ENCODE results near the gene ANKRD13A. TPM values are rescaled to one million over a fixed set of nuclear protein-coding genes. Genes with fewer than 3 reads are reported as not detected.
"Not testable (repeated sequence)": the region's sequence is repeated elsewhere in the genome, so short reads cannot be mapped to it uniquely, and the experiment has no call there.

The ANKRD13A gene
- total and polyA plus RNA-seq, 7 donors, result 21.6 to 85.3 (median 72.4) TPM

DNA sequence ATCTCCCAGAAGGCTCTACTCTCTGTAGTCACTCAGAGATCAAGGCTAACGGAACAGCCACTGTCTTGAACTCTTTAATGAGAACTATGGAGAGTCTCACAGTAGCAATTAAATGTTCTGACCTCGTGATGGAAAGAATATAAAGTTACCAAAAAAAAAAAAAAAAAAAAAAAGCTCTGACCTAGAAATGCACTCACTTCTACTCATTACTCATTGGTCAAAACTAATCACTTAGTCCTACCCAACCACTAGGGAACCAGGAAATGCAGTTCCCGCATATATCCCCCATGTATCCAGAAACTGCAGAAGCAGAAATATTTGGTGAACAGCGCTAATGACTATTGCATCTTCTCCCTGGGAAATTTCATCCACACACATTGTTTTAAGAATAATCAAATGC is 78.6 kb downstream of the ANKRD13A start:
- no peaks in the 10 kb centered on the region for H3K27me3 ChIP-seq
- peaks cover 0 to 9% (median 0%) of the 10 kb centered on the region in 4 donors for H3K4me1 ChIP-seq
- no peak overlapping the region for H3K4me3 ChIP-seq
- no peaks in the 10 kb centered on the region for H3K9me3 ChIP-seq
- DNase-seq, result no peak
- intact Hi-C loops (cut with DNase I), result no loop called here
- no peaks in the 10 kb centered on the region for H3K36me3 ChIP-seq
- 81 to 87% methylated on average over 4 of the region's 4 CpGs for WGBS, 2 donors
- H3K27ac ChIP-seq, result no peak overlapping the region
- TF ChIP-seq POLR2AphosphoS5 (IDR thresholded peaks at IDR 0.05), result no peak
- TF ChIP-seq, protein P1, sequence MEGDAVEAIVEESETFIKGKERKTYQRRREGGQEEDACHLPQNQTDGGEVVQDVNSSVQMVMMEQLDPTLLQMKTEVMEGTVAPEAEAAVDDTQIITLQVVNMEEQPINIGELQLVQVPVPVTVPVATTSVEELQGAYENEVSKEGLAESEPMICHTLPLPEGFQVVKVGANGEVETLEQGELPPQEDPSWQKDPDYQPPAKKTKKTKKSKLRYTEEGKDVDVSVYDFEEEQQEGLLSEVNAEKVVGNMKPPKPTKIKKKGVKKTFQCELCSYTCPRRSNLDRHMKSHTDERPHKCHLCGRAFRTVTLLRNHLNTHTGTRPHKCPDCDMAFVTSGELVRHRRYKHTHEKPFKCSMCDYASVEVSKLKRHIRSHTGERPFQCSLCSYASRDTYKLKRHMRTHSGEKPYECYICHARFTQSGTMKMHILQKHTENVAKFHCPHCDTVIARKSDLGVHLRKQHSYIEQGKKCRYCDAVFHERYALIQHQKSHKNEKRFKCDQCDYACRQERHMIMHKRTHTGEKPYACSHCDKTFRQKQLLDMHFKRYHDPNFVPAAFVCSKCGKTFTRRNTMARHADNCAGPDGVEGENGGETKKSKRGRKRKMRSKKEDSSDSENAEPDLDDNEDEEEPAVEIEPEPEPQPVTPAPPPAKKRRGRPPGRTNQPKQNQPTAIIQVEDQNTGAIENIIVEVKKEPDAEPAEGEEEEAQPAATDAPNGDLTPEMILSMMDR (IDR thresholded peaks at IDR 0.05), result no peak
- TF ChIP-seq POLR2A (IDR thresholded peaks at IDR 0.05), result no peak
- no peak for TF ChIP-seq EP300 (IDR thresholded peaks at IDR 0.05)

GRCh38 chr12:110079477-110080400 is 80.5 kb downstream of the ANKRD13A start:
- TF ChIP-seq, protein P1 (IDR thresholded peaks at IDR 0.05), result no peak
- no peak for TF ChIP-seq POLR2A (IDR thresholded peaks at IDR 0.05)
- no peak for TF ChIP-seq POLR2AphosphoS5 (IDR thresholded peaks at IDR 0.05)
- TF ChIP-seq EP300 (IDR thresholded peaks at IDR 0.05), result no peak
- H3K27me3 ChIP-seq, result no peaks in the 10 kb centered on the region
- intact Hi-C loops (cut with DNase I), result no loop called here
- H3K4me3 ChIP-seq, result no peak overlapping the region
- peak; percentile 72 for DNase-seq
- peak overlapping the region in 2 of 4 donors; percentile 20 to 45 for H3K27ac ChIP-seq
- no peaks in the 10 kb centered on the region for H3K9me3 ChIP-seq
- H3K36me3 ChIP-seq, result no peaks in the 10 kb centered on the region
- 68 to 83% methylated on average over 24 of the region's 24 CpGs for WGBS, 2 donors
- H3K4me1 ChIP-seq, result no peaks in the 10 kb centered on the region

- DNase-seq, result no peak
- no peak overlapping the region for H3K4me3 ChIP-seq
- H3K36me3 ChIP-seq, result no peaks in the 10 kb centered on the region
- intact Hi-C loops (cut with DNase I), result no loop called here
- no peak for TF ChIP-seq POLR2A (IDR thresholded peaks at IDR 0.05)
- TF ChIP-seq, protein P1 (IDR thresholded peaks at IDR 0.05), result no peak
- TF ChIP-seq POLR2AphosphoS5 (IDR thresholded peaks at IDR 0.05), result no peak
- no peak for TF ChIP-seq EP300 (IDR thresholded peaks at IDR 0.05)
- H3K4me1 ChIP-seq, result no peaks in the 10 kb centered on the region
- no peaks in the 10 kb centered on the region for H3K9me3 ChIP-seq
- no peaks in the 10 kb centered on the region for H3K27me3 ChIP-seq
- 41 to 72% methylated on average over 7 of the region's 7 CpGs for WGBS, 2 donors
- H3K27ac ChIP-seq, result no peak overlapping the region
Observed at GRCh38 chr12:110080410-110080809, 81.2 kb downstream of the ANKRD13A start.

- TF ChIP-seq, protein P1 (IDR thresholded peaks at IDR 0.05), result no peak
- TF ChIP-seq POLR2A (IDR thresholded peaks at IDR 0.05), result no peak
- no peak for TF ChIP-seq EP300 (IDR thresholded peaks at IDR 0.05)
- no peak for TF ChIP-seq POLR2AphosphoS5 (IDR thresholded peaks at IDR 0.05)
- intact Hi-C loops (cut with DNase I), result no loop called here
Observed at GRCh38 chr12:110084314-110085015, 85.2 kb downstream of the ANKRD13A start.

DNA sequence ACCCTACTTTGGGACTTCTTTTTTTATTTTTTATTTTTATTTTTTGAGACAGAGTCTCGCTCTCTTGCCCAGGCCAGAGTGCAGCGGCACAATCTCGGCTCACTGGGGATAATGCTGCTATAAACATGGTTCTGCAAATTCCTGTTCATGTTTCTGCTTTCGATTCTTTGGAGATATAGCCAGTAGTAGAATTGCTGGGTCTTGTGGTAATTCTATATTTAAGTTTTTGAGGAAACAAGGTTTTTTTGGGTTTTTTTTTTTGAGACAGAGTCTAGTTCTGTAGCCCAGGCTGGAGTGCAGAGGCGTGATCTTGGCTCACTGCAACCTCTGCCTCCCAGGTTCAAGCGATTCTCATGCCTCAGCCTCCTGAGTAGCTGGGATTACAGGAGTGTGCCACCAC is 89.0 kb downstream of the ANKRD13A start:
- H3K9me3 ChIP-seq; H3K27me3 ChIP-seq; H3K4me3 ChIP-seq; H3K27ac ChIP-seq; DNase-seq; H3K4me1 ChIP-seq; H3K36me3 ChIP-seq; intact Hi-C loops (cut with DNase I): not testable (repeated sequence)
- 61 to 86% methylated on average over 6 of the region's 6 CpGs for WGBS, 2 donors

More at GRCh38 chr12:110084314-110085015, 85.2 kb downstream of the ANKRD13A start:
- no peak for DNase-seq
- no peak overlapping the region for H3K27ac ChIP-seq
- H3K9me3 ChIP-seq, result no peaks in the 10 kb centered on the region
- no peaks in the 10 kb centered on the region for H3K4me1 ChIP-seq
- no peaks in the 10 kb centered on the region for H3K36me3 ChIP-seq
- WGBS, 2 donors, result 79 to 87% methylated on average over 4 of the region's 4 CpGs
- no peak overlapping the region for H3K4me3 ChIP-seq
- H3K27me3 ChIP-seq, result no peaks in the 10 kb centered on the region

All from sigmoid colon (tissue), 7 donors.